HG02970 (cell line): ENCODE measurements around the gene ASB6.
A peak's percentile ranks its signal among the peaks of the same experiment; 100 is the strongest.

Experiments used
- ATAC-seq: cut with Tn5 transposase; IDR thresholded peaks from one replicate; pipeline ENCODE4 v1.9.1; 2021; ENCODE audit warnings: mild to moderate bottlenecking, moderate library complexity, moderate number of reproducible peaks; ENCODE audit not compliant: unreplicated experiment, low FRiP score

ASB6 gene

GRCh38 chr9:129641750-129642585 lies at the start of gene ASB6:
ASB6 (minus strand) TSS chr9:129642151; CDS start chr9:129641999, 152 bp downstream.
- ATAC-seq, result peak; percentile 90

DNA sequence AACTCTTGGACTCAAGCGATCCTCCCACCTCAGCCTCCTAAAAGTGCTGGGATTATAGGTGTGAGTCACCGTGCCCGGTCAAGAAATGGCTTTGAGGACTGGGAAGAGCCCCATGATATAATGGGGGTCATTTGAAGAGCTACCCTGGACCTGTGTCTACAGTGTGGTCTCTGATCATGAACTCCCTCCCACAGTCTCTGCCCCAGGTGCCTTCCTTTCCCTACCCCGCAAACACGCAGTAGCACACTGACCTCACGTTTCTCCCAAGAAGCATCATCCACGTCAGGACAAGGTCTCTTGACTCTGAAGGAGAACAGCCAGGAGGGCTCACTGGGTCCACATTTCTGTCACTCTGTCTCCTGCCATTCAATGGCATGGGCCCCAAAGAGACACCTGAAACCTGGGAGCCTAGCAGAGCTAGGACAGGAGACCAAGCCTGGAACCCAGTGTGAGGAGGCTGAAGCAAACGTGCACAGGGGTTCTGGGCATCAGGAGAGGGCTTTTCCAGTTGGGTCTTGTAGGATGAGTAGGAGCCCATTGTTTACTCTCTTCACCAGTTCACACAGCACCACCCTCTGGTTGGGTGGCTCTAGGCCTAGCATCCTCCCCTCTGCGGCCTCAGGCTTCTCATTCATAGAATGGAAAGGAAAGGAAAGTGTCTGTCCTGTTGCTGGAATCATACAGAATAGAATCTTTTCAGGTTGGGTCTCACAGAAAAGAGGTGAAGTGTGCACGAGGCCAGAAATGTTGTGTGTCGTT lies 46.5 kb upstream of the ASB6 start:
- no peak for ATAC-seq

- no peak for ATAC-seq
Observed at GRCh38 chr9:129687391-129687790, 45.4 kb upstream of the ASB6 start.

GRCh38 chr9:129686736-129687135 lies 44.8 kb upstream of the ASB6 start:
- no peak for ATAC-seq

DNA sequence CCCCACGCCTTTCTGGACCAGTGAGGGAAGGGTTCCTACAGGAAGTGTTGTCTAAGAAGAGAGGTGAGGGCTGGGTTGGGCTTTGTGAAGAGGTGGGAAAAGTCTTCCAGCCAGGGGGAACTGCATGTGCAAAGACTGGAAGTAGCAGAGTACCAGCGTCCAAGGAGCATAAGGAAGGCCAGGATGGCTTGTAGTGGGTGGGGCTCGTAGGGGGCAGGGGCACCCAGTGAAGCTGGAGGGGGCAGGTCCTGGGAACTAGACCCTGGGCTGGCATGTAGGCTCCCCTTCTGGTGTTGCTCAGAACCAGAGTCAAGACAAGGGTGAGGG lies 43.9 kb upstream of the ASB6 start:
- no peak for ATAC-seq

DNA sequence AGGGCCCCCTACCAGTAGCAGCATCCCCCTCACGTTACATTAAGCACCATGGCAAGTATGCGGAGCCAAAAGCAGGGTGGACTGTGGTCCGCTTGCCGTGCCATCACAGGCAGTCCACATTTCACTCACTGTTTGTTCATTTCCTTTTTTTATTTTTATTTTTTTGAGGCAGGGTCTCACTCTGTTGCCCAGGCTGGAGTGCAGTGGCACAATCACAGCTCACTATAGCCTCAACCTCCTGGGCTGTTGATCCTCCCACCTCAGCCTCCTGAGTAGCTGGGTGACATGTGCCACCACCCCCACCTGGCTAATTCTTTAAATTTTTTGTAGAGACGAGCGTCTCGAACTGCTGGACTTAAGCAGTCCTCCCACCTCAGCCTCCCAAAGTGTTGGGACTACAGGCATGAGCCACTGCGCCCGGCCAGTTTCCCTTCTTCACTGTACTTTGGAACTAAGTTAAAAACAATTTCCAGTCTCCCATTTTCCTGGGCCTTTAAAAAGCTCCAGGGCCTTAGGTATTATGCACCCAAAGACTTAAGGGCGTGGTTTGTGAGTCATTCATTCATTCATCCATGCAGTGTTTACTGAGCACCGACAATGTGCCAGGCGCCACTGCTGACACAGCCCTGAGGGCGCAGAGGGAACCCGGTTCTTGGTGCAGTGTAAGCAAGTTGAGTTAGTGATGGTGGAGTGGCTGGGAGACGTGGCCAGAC lies 43.4 kb upstream of the ASB6 start:
- no peak for ATAC-seq

DNA sequence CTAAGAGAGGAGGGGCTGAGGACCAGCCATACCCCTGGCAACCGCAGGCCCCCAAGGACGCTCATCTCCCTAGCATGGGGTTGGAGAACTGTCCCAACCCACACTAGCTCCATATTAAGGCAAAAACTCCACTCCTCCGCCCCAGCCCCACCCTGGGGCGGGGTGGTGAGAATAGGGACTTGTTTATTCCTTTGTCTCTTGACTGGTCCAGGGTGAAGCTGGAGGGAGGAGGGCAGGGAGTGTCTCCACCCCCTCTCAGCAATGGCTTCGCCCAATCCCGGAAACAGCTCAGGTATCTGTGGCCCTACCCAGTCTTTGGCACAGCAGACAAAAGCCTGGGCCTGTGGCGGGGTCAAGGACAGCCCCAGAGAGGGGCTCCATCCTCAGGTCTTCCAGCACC lies 40.4 kb upstream of the ASB6 start:
- no peak for ATAC-seq

GRCh38 chr9:129681924-129682323 lies 40.0 kb upstream of the ASB6 start:
- ATAC-seq, result no peak

DNA sequence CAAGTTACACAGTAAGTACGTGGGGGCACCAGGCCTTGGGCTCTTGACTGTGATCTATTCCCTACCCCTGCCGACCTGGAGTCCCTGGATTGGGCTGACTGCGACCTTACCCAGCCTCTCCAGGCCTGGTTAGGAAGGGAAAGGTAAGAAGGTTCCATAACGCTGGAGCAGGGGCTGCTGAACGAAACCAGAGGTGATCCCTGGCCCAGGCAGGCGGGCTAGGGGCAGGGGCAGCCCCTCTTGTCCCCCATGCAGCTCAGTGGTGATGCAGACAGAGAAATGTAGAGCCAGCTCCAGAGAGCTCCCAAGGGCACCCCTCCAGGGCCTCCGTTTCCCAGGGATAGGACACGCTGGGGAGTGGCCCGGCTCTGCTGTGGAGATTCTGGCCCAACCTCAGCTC lies 37.6 kb upstream of the ASB6 start:
- ATAC-seq, result no peak

- ATAC-seq, result no peak
Observed at GRCh38 chr9:129678844-129679243, 36.9 kb upstream of the ASB6 start.

DNA sequence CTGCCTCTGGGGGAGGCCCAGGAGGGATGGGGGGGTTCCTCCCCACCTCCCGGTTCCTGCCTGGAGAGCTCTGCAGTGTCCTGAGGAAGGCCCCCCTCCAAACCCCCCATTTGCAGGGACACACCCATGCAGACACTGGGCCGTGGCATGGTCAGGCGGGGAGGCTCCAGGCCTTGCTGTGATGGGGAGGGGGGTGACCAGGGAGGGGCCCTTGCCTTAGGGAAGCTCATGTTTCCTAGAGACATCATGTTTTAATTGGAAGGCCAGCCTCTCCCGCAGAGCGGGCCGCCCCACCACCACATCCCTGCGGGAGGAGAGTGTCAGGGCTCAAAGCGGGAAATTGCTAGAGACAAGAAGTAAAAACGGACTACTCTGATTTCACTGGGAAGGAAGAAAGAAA lies 35.5 kb upstream of the ASB6 start:
- no peak for ATAC-seq

DNA sequence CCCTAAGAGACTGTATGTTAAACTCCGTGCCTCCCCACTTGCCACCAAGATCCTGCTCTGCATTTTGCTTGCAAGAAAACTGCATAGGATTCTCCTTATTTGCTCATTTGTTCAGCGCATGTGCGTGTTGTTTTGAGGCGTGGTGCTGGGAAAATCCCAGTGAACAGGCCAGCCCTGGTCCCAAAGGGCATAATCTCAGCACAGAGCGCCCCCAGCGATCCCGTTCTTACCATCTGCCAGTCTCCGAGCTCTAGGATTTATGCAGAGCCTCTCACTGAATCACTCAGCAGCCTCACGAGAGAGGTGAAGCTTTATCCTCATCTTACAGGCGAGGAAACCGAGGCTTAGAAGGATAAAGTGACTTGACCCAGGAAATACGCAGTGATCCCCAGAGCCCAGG lies 35.0 kb upstream of the ASB6 start:
- ATAC-seq, result no peak

- no peak for ATAC-seq
Observed at GRCh38 chr9:129676287-129676686, 34.3 kb upstream of the ASB6 start.

DNA sequence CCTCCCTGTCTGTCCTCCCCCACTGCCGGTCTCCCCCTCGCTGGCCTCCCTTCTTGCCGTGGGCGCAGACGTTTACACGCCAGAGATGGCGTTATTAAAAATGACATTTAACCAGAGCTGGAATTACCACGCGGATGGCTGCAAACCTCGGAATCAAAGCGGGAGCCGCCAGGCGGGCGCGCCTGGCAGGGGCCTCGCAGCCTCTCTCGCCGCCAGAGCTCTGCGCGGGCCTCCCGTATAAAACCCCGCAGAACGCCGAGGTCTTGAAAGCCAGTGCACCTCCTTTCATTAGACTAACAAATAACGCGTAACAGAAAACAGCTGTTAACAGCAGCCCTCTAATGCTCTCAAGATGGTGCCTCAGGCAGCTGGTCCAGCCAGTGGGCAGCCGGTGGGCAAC lies 33.7 kb upstream of the ASB6 start:
- ATAC-seq, result no peak

- ATAC-seq, result no peak
Observed at GRCh38 chr9:129674229-129674628, 32.3 kb upstream of the ASB6 start.

DNA sequence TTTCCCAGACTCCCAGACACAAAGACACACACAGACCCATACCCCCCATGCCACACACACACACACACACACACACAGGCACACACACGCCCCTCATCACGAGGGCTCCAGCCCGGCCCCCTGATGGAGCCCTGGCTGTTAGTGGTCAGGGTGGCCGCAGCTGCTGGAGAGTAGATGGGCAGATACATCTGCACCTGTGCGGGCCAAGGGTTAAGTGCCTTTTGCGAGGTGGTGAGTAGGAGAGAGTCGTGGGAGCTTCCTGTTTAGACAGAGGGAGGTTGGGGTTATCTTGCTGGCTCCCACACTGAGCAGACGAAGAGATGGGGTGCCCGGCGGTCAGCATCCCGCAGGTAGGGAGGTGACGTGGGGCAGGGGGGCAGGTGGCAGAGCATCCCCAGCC lies 31.7 kb upstream of the ASB6 start:
- no peak for ATAC-seq

- no peak for ATAC-seq
Observed at GRCh38 chr9:129672702-129673101, 30.8 kb upstream of the ASB6 start.

DNA sequence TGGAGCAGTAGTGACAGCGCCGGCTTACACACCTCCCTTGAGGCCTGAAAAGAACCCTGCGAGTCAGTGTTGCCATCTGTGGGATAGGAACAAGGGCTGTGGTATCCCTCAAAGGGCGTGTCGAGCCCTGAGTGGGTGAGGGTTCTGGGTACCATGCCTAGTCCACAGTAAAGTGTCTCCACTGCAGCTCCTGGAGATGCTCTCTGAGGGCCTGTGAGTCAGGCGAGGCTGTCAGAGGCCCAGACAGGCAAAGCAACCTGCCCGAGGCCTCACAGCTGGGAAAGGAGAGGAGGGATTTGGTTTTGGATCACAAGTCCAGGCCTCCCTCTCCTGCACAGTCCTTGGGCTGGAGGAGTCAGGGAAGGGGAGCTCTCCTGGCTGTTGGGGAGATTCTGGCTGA lies 29.6 kb upstream of the ASB6 start:
- ATAC-seq, result no peak

GRCh38 chr9:129671065-129671464 lies 29.1 kb upstream of the ASB6 start:
- no peak for ATAC-seq

GRCh38 chr9:129669946-129670345 lies 28.0 kb upstream of the ASB6 start:
- no peak for ATAC-seq

- no peak for ATAC-seq
Observed at GRCh38 chr9:129669141-129669718, 27.3 kb upstream of the ASB6 start.
